ENCODE measurements around the gene CTSC.

- TF ChIP-seq EZH2phosphoT487 (IDR thresholded peaks at IDR 0.05; ENCODE audit: insufficient read depth, low read depth) (no peak), EZH2 (IDR thresholded peaks at IDR 0.05; ENCODE audit: insufficient read depth, poor library complexity, severe bottlenecking) (no peak)
Measured at GRCh38 chr11:88318017-88318416, 19.5 kb downstream of the CTSC start.
